Measurements from ENCODE around the gene PPP1R8.
A peak's percentile ranks its signal among the peaks of the same experiment; 100 is the strongest.

The PPP1R8 gene

DNA sequence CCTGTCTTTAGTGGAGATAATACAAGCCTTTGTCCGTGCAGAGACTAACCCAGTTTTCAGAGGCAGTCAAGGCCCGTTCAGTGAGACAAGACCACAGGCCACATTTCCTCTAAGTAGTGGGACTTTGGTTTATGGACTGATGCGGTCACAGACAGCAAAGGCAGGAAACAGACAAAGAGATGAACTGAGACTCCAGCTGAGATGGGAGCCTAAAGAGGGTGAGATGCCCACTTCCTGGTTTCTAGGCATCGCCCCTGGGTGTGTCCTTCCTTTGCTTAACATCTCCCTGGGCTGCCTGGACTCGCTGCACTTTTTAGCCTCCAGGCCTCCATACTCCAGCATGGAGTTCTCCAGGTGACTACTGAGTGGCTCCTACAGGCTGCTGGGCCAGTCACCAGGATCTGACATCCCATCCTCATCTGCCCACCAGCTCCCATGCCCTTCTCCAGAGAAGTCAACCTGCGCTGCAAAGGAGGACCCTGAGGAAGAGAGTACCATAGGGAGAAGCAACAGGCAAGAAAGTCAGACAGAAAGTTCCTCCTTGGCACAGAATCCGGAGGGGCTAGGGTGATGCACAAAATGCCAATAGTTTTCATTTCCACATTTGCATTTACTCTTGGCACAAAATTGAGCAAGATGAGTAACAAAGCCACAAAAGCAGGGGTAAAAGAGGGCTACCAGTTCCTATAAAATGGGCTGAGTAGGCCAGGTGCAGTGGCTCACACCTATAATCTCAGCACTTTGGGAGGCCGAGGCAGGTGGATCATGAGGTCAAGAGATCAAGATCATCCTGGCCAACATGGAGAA, 56.8 kb downstream of the PPP1R8 start:
- no peaks in the 10 kb centered on the region for H3K9me3 ChIP-seq (ENCODE audit: insufficient read depth, low read length, severe bottlenecking)
- no peaks in the 10 kb centered on the region for H3K27me3 ChIP-seq (ENCODE audit: insufficient read depth, low read length, poor library complexity)
- peaks cover 9% of the 10 kb centered on the region for H3K4me1 ChIP-seq (ENCODE audit: insufficient read depth, low read length)
- DNase-seq, result peak; percentile 71
- H3K4me3 ChIP-seq (ENCODE audit: low read depth in 1 of 2, low read length in 2 of 2), result no peak overlapping the region
- H3K27ac ChIP-seq (ENCODE audit: low read length), result no peak overlapping the region
- no peak overlapping the region for H3K4me2 ChIP-seq (ENCODE audit: insufficient read depth, low read length)
- H3K36me3 ChIP-seq (ENCODE audit: insufficient read depth, low read length), result peaks cover 22% of the 10 kb centered on the region
- no peak for TF ChIP-seq EZH2 (IDR thresholded peaks at IDR 0.05; ENCODE audit: borderline replicate concordance, low read depth, low read length, severe bottlenecking)
- TF ChIP-seq, protein P1, sequence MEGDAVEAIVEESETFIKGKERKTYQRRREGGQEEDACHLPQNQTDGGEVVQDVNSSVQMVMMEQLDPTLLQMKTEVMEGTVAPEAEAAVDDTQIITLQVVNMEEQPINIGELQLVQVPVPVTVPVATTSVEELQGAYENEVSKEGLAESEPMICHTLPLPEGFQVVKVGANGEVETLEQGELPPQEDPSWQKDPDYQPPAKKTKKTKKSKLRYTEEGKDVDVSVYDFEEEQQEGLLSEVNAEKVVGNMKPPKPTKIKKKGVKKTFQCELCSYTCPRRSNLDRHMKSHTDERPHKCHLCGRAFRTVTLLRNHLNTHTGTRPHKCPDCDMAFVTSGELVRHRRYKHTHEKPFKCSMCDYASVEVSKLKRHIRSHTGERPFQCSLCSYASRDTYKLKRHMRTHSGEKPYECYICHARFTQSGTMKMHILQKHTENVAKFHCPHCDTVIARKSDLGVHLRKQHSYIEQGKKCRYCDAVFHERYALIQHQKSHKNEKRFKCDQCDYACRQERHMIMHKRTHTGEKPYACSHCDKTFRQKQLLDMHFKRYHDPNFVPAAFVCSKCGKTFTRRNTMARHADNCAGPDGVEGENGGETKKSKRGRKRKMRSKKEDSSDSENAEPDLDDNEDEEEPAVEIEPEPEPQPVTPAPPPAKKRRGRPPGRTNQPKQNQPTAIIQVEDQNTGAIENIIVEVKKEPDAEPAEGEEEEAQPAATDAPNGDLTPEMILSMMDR (IDR thresholded peaks at IDR 0.05; ENCODE audit: borderline replicate concordance, extremely low read depth, low read length, poor library complexity, severe bottlenecking), result no peak
- no peaks in the 10 kb centered on the region for H3K79me2 ChIP-seq (ENCODE audit: insufficient read depth, low read length)
- no peak overlapping the region for H2AFZ ChIP-seq (ENCODE audit: low read depth, low read length)
- H3K9ac ChIP-seq (ENCODE audit: low read depth, low read length), result no peak overlapping the region
- no peaks in the 10 kb centered on the region for H4K20me1 ChIP-seq (ENCODE audit: insufficient read depth, low read length)
- peak; percentile 95 for ATAC-seq (ENCODE audit: insufficient read depth, low read depth)

DNA sequence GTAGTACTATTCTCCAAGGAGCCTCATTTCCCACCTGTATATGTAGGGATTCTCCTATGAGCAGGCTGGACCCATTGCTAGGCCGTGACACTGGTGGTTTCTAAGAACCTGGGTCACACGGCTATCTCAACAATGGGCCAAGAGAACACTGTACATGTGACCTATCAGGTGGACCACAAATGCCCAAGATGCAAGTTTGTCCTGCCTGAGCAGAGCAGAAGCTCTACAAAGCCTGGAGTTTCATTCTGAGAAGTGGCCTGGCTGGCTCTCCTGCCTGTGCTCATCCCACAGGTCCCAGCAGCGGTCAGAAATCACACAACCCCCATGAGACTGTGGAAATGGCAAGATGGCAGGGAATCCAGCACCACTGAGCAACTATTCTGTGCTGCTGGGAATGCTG, 58.9 kb downstream of the PPP1R8 start:
- DNase-seq, result no peak
- H3K36me3 ChIP-seq (ENCODE audit: insufficient read depth, low read length), result peaks cover 43% of the 10 kb centered on the region
- H3K4me3 ChIP-seq (ENCODE audit: low read depth in 1 of 2, low read length in 2 of 2), result no peak overlapping the region
- H3K79me2 ChIP-seq (ENCODE audit: insufficient read depth, low read length), result no peaks in the 10 kb centered on the region
- H3K4me1 ChIP-seq (ENCODE audit: insufficient read depth, low read length), result peaks cover 9% of the 10 kb centered on the region
- no peaks in the 10 kb centered on the region for H3K27me3 ChIP-seq (ENCODE audit: insufficient read depth, low read length, poor library complexity)
- H3K27ac ChIP-seq (ENCODE audit: low read length), result no peak overlapping the region
- ATAC-seq (ENCODE audit: insufficient read depth, low read depth), result no peak
- no peak overlapping the region for H3K4me2 ChIP-seq (ENCODE audit: insufficient read depth, low read length)
- no peaks in the 10 kb centered on the region for H4K20me1 ChIP-seq (ENCODE audit: insufficient read depth, low read length)
- H2AFZ ChIP-seq (ENCODE audit: low read depth, low read length), result no peak overlapping the region
- TF ChIP-seq, protein P1 (IDR thresholded peaks at IDR 0.05; ENCODE audit: borderline replicate concordance, extremely low read depth, low read length, poor library complexity, severe bottlenecking), result no peak
- no peak for TF ChIP-seq EZH2 (IDR thresholded peaks at IDR 0.05; ENCODE audit: borderline replicate concordance, low read depth, low read length, severe bottlenecking)
- H3K9me3 ChIP-seq (ENCODE audit: insufficient read depth, low read length, severe bottlenecking), result no peaks in the 10 kb centered on the region
- no peak overlapping the region for H3K9ac ChIP-seq (ENCODE audit: low read depth, low read length)

DNA sequence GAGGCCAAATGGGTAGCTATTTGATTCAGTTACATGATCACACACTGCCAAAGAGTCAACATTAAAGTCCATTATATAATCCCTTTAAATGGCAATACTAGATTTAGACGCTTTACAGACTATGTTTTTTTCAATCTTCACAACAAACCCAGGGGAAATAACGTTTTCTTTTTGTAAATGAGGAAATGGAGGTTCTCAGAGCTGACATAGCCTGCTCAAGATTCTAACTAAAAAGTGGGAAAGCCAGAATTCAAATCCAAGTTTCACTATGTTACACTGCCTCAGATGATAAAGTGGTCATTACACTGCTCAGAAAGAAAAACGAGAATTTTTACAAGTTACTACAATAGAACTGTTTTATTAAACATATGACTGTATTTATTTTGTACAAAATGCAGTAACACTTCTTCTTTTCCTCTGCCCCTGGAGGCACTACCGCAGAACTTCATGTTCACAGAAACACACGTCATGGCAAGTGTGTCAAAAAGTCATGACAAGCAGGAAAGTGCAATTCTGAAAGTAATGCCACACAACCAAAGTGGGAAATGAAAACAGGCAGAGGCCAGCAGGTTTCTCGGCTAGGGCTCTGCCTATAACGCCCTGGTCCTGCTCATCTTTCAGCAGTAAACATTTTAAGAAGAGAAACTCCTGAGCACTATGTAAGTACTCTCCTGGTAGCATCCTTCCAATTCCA, 60.8 kb downstream of the PPP1R8 start:
- ATAC-seq (ENCODE audit: insufficient read depth, low read depth) (no peak), DNase-seq (no peak)
- no peak overlapping the region for H3K9ac ChIP-seq (ENCODE audit: low read depth, low read length)
- no peak overlapping the region for H3K4me3 ChIP-seq (ENCODE audit: low read depth in 1 of 2, low read length in 2 of 2)
- peaks cover 61% of the 10 kb centered on the region for H3K36me3 ChIP-seq (ENCODE audit: insufficient read depth, low read length)
- H3K27ac ChIP-seq (ENCODE audit: low read length), result no peak overlapping the region
- TF ChIP-seq, protein P1 (IDR thresholded peaks at IDR 0.05; ENCODE audit: borderline replicate concordance, extremely low read depth, low read length, poor library complexity, severe bottlenecking), result no peak
- no peaks in the 10 kb centered on the region for H3K9me3 ChIP-seq (ENCODE audit: insufficient read depth, low read length, severe bottlenecking)
- H3K79me2 ChIP-seq (ENCODE audit: insufficient read depth, low read length), result no peaks in the 10 kb centered on the region
- H4K20me1 ChIP-seq (ENCODE audit: insufficient read depth, low read length), result no peaks in the 10 kb centered on the region
- no peak overlapping the region for H3K4me2 ChIP-seq (ENCODE audit: insufficient read depth, low read length)
- no peak overlapping the region for H2AFZ ChIP-seq (ENCODE audit: low read depth, low read length)
- H3K27me3 ChIP-seq (ENCODE audit: insufficient read depth, low read length, poor library complexity), result no peaks in the 10 kb centered on the region
- peaks cover 9% of the 10 kb centered on the region for H3K4me1 ChIP-seq (ENCODE audit: insufficient read depth, low read length)
